Mucosa of gallbladder (tissue), 1 donor: ENCODE data around the gene MX2. TPM values are rescaled to one million over a fixed set of nuclear protein-coding genes. Genes with fewer than 3 reads are reported as not detected.

Experiments
- DNase-seq: peaks from one replicate; pipeline ENCODE4 v3.0.0-alpha.2; 2020; ENCODE audit warnings: low spot score
- total RNA-seq: library from RNA; stranded (reverse); gene quantifications from one replicate; pipeline ENCODE4 v1.2.1, GENCODE V29; 2021
- donor health status: DM: no; HTN: no; CAD: no.

Gene MX2
- total RNA-seq, 1 donor from 2014 or later, result 18.1 TPM

DNA sequence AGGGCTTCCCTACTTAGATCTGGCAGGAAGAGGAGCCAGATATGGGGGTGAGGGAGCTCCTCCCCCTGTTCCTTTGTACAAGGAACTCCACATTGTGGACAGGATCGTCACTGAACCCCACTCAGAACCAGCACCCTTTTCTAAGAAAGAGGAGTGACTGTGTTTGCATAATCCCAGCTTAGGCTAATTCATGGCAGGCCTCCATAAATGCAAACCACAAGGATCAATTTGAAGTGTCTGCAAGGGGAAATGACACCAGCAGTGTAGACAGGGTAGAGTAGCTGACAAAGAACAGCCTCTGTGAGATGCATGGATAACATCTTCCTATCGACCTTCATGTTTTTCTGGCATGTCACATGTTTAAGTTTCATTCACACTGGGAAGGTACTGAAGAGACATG, 75.9 kb downstream of the MX2 start:
- no peak for DNase-seq

DNA sequence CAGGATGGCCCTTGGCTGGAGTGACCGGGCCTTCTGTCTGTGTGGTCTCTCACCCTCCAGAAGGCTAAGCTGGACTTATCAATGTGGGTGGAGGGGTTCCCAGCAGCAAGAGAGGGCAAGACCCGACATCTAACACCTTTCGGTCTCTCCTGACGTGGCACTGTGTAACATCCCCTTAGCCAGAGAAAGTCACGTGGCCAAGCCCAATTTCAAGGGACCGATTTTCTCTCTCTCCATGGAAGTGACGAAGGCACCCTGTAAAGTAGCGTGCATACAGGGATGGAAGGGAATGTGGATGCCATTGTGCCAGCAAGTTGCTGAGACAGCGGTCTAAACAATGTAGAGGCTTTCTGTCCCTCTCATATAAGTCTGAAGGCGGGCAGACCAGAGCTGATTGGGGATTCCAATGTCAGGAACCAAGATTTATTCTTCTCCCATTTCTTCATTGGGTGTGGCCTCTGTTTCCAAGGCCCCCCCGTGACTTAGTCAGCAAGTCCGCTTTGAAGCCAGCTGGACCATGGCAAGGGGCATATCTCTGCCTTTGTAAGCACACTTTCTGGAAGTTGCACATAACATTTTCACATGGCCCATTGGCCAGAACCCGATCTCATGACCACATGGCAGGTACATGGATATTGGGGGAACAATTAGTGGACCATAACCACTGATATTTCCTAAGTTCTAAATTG, 76.7 kb downstream of the MX2 start:
- DNase-seq, result no peak

DNA sequence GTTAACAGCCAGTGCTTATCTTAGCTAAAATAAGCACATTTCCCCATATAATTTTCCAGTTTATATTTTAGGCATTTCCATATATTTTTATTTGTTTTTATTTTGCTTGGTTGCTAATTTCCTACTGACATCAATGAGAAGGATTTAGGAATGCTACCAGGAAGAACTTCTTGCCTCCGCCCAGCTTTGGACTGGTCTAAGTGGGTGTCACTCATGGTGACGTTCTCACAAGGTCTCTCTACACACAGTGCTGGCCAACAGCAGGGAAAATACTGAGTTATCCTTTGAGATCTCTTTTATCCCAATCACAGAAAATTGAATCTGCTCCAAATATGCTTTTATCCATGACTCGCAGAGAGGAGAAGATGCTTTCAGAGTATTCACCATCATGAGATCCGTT, 77.4 kb downstream of the MX2 start:
- DNase-seq, result no peak

DNA sequence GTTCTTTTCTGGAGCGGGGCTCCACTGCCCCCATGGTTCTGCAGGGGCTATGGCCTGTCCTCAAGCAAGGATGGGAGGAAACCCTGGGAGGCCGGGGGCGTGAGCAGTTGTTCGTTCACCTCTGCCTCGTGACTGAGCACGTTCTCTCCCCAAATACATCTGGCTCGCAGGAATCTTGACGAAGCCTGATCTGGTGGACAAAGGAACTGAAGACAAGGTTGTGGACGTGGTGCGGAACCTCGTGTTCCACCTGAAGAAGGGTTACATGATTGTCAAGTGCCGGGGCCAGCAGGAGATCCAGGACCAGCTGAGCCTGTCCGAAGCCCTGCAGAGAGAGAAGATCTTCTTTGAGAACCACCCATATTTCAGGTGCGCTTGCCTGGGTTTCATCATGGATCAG, 79.7 kb downstream of the MX2 start:
- no peak for DNase-seq

GRCh38 chr21:41442481-41443186, 80.8 kb downstream of the MX2 start:
- DNase-seq, result no peak

- no peak for DNase-seq
Measured at GRCh38 chr21:41443562-41443961, 81.7 kb downstream of the MX2 start.

- no peak for DNase-seq
Measured at GRCh38 chr21:41444703-41445464, 83.1 kb downstream of the MX2 start.

DNA sequence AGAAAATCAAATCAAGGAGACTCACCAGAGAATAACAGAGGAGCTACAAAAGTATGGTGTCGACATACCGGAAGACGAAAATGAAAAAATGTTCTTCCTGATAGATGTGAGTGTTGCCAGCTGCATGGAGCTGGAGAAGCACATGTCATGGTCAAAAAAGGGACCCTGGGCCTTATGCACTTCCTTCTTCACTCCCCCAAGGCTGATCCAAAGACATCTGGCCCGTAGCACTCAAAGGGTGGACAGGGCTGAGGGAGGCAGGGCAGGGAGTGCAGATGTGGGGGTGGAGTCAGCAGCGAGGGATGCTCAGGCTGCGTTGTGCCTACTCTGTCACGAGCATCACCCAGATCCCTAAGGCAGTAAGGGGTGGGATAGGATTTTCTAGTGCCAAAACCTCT, 83.6 kb downstream of the MX2 start:
- no peak for DNase-seq

GRCh38 chr21:41446586-41446985, 84.8 kb downstream of the MX2 start:
- DNase-seq, result no peak

- DNase-seq, result no peak
Measured at GRCh38 chr21:41447356-41447755, 85.5 kb downstream of the MX2 start.

GRCh38 chr21:41449613-41450012, 87.8 kb downstream of the MX2 start:
- no peak for DNase-seq

DNA sequence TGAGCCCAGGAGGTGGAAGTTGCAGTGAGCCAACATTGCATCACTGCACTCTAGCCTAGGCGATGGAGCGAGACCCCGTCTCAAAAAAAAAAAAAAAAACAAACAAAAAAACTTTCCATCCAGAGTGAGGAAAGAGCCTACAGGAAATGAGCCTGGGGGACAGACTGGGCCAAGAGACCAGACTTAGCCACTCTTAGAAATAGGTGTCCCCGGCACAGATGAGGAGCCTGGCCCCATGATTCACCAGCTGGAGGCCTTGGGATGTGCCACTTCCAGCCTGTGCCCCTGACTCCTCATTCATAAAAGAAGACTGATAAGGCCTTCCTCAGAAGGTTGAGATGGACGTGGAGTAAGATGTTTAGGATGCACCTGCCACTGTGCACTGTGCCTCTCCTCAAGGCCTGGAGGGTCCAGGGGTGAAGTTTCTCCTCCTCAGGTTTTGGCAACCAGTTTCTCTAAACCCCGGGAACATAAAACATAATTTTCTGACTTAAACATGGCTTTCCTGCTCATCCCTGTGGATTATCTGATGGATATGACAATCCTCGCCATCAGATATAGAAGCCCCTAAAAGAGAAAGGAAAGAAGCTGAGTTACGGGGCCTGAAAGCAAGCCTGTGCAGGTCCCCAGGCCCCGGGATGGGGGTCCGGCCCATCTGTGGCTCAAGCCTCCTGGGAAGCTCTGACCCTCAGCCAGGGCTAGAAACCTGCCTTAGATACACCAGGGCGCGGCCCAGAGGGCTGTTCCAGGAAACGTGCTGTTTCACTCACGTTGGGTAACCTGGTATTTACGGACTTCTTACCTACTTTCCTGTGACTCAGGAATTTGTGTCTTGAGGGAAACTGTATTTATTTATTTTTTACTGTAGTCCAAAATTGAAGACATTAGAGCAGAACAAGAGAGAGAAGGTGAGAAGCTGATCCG, 90.2 kb downstream of the MX2 start:
- DNase-seq, result no peak

- no peak for DNase-seq
Measured at GRCh38 chr21:41453198-41453597, 91.4 kb downstream of the MX2 start.

DNA sequence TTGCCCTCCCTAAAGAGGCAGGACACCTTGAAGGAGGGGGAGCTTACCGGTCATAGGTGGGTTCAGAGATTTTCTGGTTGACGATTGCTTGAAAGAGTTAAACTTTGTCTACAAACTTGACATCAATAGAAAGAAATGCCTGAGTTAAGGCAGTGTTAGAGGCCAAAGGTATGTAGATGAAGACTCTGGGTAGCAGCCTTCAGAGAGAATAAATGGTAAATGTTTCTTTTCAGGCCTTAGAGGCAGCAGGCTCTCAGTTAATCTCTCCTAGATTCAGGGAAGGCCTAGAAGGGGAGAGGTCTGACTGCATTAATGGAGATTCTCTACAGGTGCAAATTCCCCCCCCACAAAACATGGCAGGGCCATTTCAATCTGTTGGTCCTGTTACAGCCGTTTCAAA, 91.9 kb downstream of the MX2 start:
- no peak for DNase-seq

- DNase-seq, result no peak
Measured at GRCh38 chr21:41458121-41458520, 96.3 kb downstream of the MX2 start.

DNA sequence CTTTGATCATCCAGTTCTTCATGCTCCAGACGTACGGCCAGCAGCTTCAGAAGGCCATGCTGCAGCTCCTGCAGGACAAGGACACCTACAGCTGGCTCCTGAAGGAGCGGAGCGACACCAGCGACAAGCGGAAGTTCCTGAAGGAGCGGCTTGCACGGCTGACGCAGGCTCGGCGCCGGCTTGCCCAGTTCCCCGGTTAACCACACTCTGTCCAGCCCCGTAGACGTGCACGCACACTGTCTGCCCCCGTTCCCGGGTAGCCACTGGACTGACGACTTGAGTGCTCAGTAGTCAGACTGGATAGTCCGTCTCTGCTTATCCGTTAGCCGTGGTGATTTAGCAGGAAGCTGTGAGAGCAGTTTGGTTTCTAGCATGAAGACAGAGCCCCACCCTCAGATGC, 96.7 kb downstream of the MX2 start:
- no peak for DNase-seq

Other genes starting within 250 kb of the MX2 start
- gene BACE2, start 193.9 kb upstream of the MX2 start, total RNA-seq, result 174 TPM
- 43.1 TPM for gene FAM3B, start 45.2 kb upstream of the MX2 start, total RNA-seq
- gene MX1, start 64.2 kb downstream of the MX2 start, total RNA-seq, result 35.1 TPM
- gene TMPRSS2, start 146.1 kb downstream of the MX2 start, total RNA-seq, result 147 TPM